ENCODE data around the gene TMPRSS3.

Gene TMPRSS3

DNA sequence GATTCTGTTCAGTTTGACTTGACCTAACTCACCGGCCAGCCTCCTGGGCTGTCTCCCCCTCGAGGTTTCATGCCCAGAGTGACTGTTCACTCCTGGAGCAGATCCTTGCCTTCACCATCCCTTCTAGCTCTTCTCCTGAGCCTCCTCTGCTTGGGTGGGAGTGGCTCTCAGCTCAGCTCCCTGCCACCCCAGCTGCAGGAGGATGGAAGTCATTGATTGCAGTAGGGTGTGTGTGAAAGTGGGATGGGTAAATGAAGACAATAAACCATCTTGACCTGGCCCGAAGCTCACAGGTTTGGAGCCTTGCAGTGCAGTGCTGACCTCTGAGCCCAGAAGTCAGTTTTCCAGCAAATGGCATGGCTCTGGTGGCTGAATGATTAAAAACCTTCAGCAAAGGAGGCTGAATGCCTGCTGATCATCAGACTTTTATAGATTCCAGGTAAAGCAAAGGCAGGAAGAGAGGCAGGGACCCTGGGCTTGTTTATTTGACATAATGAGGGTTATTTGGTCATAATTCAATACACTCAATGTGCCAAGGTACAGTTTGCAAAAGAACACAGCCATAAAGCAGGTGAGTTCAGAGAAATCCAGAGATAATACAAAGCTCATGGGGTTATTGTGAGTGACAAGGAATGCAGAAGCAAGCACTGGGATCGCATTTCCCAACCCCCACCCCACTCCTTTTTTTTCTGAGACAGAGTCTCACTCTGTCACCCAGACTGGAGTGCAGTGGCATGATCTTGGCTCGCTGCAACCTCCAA is 63.1 kb downstream of the TMPRSS3 start:
- no peak for DNase-seq (ENCODE audit: low read depth in 2 of 2)

DNA sequence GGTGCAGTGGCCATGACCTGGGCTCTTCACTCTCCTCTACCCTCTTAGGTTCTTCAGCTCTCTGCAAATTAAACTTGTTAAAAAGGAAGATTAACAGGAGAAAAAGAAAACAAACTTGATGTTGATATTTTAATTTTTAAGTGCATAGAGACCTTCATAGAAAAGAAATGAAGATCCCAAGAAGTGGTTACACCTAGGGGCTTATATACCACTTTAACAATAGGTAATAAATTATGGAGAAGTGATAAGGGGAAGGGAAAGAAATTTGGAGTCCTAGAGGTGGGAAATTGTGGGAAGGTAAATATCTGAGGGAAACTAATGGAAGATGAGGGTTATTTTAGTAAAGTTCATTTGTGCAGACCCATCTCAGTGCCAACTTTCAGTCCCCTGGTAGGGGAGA is 64.2 kb downstream of the TMPRSS3 start:
- DNase-seq (ENCODE audit: low read depth in 2 of 2): no peak

DNA sequence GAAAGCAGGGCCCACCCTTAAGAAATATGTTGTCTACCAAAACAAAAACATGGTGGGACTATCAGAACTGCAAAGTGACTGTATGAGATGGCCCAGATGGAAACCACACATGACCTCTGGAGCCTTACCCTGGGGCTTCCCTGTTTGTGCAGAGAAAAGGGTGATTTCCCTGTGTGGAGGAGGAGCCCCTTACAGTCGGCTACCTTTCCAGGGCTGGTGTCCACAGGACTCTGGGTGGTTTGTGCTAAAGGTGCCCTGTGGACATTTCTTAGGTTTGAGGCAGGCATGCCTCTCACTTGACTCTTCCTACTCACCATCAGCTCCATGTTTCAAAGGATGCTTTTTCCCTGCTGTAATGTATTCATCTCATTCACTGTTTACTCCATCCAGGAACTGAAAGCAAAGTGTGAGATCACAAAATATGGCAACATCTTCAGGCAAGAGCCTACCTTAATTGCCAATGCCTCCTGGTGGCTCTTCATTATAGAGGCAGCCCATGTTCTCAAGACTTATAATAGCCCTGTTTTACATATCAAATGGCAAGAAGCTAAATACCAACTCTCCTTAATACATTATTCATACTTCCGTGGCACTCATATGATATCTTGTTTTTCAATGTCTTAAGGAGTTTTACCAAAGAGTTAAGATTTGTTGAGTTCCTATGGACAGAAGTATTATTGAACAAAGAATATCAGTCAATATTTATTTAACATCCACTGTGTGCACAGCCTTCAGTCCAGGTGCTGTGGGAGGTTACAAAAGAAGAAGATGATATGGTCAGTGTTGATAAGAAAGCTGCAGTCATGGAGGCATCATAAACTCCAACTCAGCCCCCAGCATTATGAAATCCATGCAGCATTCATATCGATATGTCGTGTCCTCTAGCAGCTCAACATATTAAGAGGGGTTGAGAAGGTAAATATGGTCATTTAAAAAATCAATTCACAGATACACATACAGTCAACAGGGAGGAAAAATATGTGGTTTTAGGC is 65.2 kb downstream of the TMPRSS3 start:
- DNase-seq (ENCODE audit: low read depth in 2 of 2): no peak

DNA sequence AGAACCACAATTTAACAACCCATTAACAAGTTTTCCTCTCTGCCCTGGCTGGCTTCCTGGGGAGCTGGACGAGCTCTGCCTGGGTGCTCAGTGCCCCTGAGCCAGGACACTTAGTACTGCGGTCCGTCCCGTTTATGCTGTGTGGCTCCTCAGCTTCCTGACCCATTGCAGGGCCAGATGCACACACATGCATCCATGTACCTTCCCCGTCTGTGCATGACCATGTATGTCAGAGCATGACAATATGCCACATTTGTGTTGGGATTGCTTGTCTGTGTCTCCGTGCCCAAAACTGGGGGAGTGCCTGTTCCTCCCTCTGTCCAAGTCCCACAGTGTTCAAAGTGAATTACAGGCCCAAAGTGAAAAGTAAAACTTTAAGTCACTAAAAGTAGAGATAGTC is 71.0 kb downstream of the TMPRSS3 start:
- DNase-seq (ENCODE audit: low read depth in 2 of 2): no peak
